Panc1 (cell line): ENCODE data around the gene PLA2G10.
"Not testable (repeated sequence)": the region's sequence is repeated elsewhere in the genome, so short reads cannot be mapped to it uniquely, and the experiment has no call there.

ENCODE experiments used
- CTCF ChIP-seq: fragments of 450-650 bp; IDR thresholded peaks from 2 replicates; pipeline ENCODE4 v1.5.1; 2017; ENCODE audit warnings: mild to moderate bottlenecking
- POLR2AphosphoS5 ChIP-seq: IDR thresholded peaks from 2 replicates; pipeline ENCODE4 v1.6.1; 2012; ENCODE audit warnings: mild to moderate bottlenecking, low read depth, low read length, moderate library complexity
- REST ChIP-seq, 2 experiments: IDR thresholded peaks; 2 replicates each; pipeline ENCODE4 v1.6.1; 2011 to 2012; ENCODE audit warnings: low read depth in 2 of 2, control low read depth in 1 of 2, low read length in 1 of 2, mild to moderate bottlenecking in 1 of 2, moderate library complexity in 1 of 2; ENCODE audit not compliant: insufficient read depth in 1 of 2
- SIN3A ChIP-seq: IDR thresholded peaks from 2 replicates; pipeline ENCODE4 v1.6.1; 2012; ENCODE audit warnings: low read depth, mild to moderate bottlenecking, low read length, moderate library complexity, borderline replicate concordance; ENCODE audit not compliant: insufficient read depth
- TCF7L2 ChIP-seq: IDR thresholded peaks from 2 replicates; pipeline ENCODE4 v1.6.1; 2011; ENCODE audit warnings: mild to moderate bottlenecking, low read depth, low read length, inconsistent platforms

GRCh38 chr16:14740832-14741385 is 46.8 kb upstream of the PLA2G10 start:
- not testable (repeated sequence) for TF ChIP-seq POLR2AphosphoS5; CTCF; REST (IDR thresholded peaks at IDR 0.05; ENCODE audit: insufficient read depth in 1 of 2, low read depth in 2 of 2, low read length in 1 of 2); TCF7L2; SIN3A
